GM12878 (cell line): Measurements from ENCODE around the gene A1BG. TPM values are rescaled to one million over a fixed set of nuclear protein-coding genes. Genes with fewer than 3 reads are reported as not detected.

Experiments
- ATAC-seq: fragments of 200-7000 bp; cut with Tn5 transposase; 3 replicates; pipeline ENCODE4 v1.9.1; 2020; ENCODE audit warnings: mild to moderate bottlenecking, moderate library complexity
- BruUV-seq: library from RNA; stranded (reverse); fragments of 400-500 nt; replicated peaks from 2 replicates; lab custom pipeline; 2021; lab: Mats Ljungman, UMichigan
- CTCF ChIA-PET: fragments of 300-600 bp; sonication (Branson Sonifier 250); formaldehyde crosslinking; extraction: SDS; loops from one replicate; lab custom pipeline; 2021; ENCODE audit warnings: inconsistent platforms; lab: Yijun Ruan, JAX
- POLR2A ChIA-PET: fragments of 350-600 bp; formaldehyde crosslinking; extraction: SDS; loops from one replicate; lab custom pipeline; 2021; ENCODE audit warnings: inconsistent platforms; lab: Charles Lee
- RAD21 ChIA-PET: fragments of 300-600 bp; sonication (Branson Sonifier 250); formaldehyde crosslinking; loops from one replicate; lab custom pipeline; 2023; ENCODE audit warnings: antibody characterized with exemption; ENCODE audit not compliant: unreplicated experiment; lab: Charles Lee
- SMC1A ChIA-PET: fragments of 300-600 bp; sonication (Branson Sonifier 250); formaldehyde crosslinking; loops from one replicate; lab custom pipeline; 2023; ENCODE audit not compliant: unreplicated experiment, uncharacterized antibody; lab: Charles Lee
- DNase-seq: peaks from one replicate; pipeline ENCODE4 v3.0.0-alpha.2; 2011; ENCODE audit warnings: low read depth, low spot score
- FAIRE-seq: peaks from 3 replicates; lab custom pipeline; 2011; peaks lifted over from hg19 to GRCh38; lab: Jason Lieb, UNC
- H2AFZ ChIP-seq: 2 replicates; pipeline ENCODE4 v1.6.0; 2011; ENCODE audit warnings: low read depth, low read length, control low read depth; ENCODE audit not compliant: control insufficient read depth
- H3K27ac ChIP-seq: 2 replicates; pipeline ENCODE4 v1.5.1; 2011; ENCODE audit warnings: control low read depth; ENCODE audit not compliant: control insufficient read depth, insufficient read depth
- H3K27me3 ChIP-seq, 2 experiments: replicated peaks in 1 of 2; 2 replicates each; pipeline versions ENCODE4 v1.6.0 to v1.6.1; 2011; ENCODE audit warnings: low read length in 1 of 2; ENCODE audit not compliant: control insufficient read depth in 2 of 2, insufficient read depth in 2 of 2
- H3K36me3 ChIP-seq, 2 experiments: 2 replicates each; pipeline ENCODE4 v1.5.1; 2011; ENCODE audit warnings: low read length in 1 of 2; ENCODE audit not compliant: control insufficient read depth in 2 of 2, insufficient read depth in 2 of 2
- H3K4me1 ChIP-seq: 2 replicates; pipeline ENCODE4 v1.6.1; 2011; ENCODE audit warnings: mild to moderate bottlenecking, low read length, moderate library complexity, mixed read lengths; ENCODE audit not compliant: control insufficient read depth, insufficient read depth
- H3K4me2 ChIP-seq: 2 replicates; pipeline ENCODE4 v1.6.0; 2011; ENCODE audit warnings: control low read depth; ENCODE audit not compliant: control insufficient read depth, insufficient read depth
- H3K4me3 ChIP-seq: fragments of 200-600 bp; sonication (generic); 2 replicates; pipeline ENCODE4 v1.5.1; 2016
- H3K79me2 ChIP-seq: 2 replicates; pipeline ENCODE4 v1.6.0; 2011; ENCODE audit warnings: low read length; ENCODE audit not compliant: control insufficient read depth, insufficient read depth
- H3K9ac ChIP-seq: 2 replicates; pipeline ENCODE4 v1.8.0; 2011; ENCODE audit warnings: low read length, control low read depth, mixed read lengths; ENCODE audit not compliant: control insufficient read depth, insufficient read depth
- H3K9me3 ChIP-seq: replicated peaks from 3 replicates; pipeline ENCODE4 v1.5.1; 2011; ENCODE audit warnings: mild to moderate bottlenecking, low read length; ENCODE audit not compliant: control insufficient read depth, insufficient read depth
- H4K20me1 ChIP-seq: 2 replicates; pipeline ENCODE4 v1.6.0; 2011; ENCODE audit not compliant: control insufficient read depth, insufficient read depth
- E2F4 ChIP-seq: IDR thresholded peaks from 2 replicates; pipeline ENCODE4 v1.6.1; 2012; ENCODE audit warnings: low read depth, low read length, improper control_type of control experiment
- SMAD1 ChIP-seq: fragments of 450-650 bp; IDR thresholded peaks from 2 replicates; pipeline ENCODE4 v1.6.1; 2018; ENCODE audit warnings: mild to moderate bottlenecking, low read depth; ENCODE audit not compliant: partially characterized antibody
- TCF3 ChIP-seq: IDR thresholded peaks from 2 replicates; pipeline ENCODE4 v1.6.1; 2012; ENCODE audit warnings: low read depth, mild to moderate bottlenecking, low read length, borderline replicate concordance; ENCODE audit not compliant: insufficient read depth
- WGBS: methylation state at CpG from one replicate; pipeline ENCODE4 v1.1.6; 2016; ENCODE audit warnings: low lambda C conversion rate; ENCODE audit not compliant: insufficient replicate concordance, insufficient coverage; ENCODE audit errors: missing lambda C conversion rate; 5-methylcytosine and 5-hydroxymethylcytosine counted together
- in situ Hi-C: fragments of 300-500 bp; cut with MboI; formaldehyde crosslinking; loops from 9 replicates; pipeline ENCODE4 v1.14.3; 2018; ENCODE audit warnings: mixed read lengths
- intact Hi-C: fragments of 100-400 bp; cut with micrococcal nuclease; formaldehyde crosslinking; loops from one replicate; pipeline ENCODE4 v1.14.2; 2022; ENCODE audit not compliant: unreplicated experiment
- polyA plus RNA-seq, 11 experiments: library from polyadenylated mRNA; depleted of rRNA in 4 of 11; unstranded in 6 of 11; stranded (reverse) in 5 of 11; fragments of >200 nt; fragmentation: Nextera tagmentation in 4 of 11; fragmentation: Illumina TruSeq in 1 of 11; extraction: Ambion mirVana in 4 of 11; extraction: Trizol in 1 of 11; gene quantifications; 1 replicate in 1 of 11; 2 replicates in 10 of 11; pipeline versions ENCODE4 v1.2.1 to v1.2.3, GENCODE V29; 2011 to 2016; ENCODE audit warnings: inconsistent platforms in 2 of 11, missing spikeins in 2 of 11, low read depth in 1 of 11
- total RNA-seq, 4 experiments: library from RNA; depleted of rRNA in 3 of 4; stranded (reverse); fragments of >200 nt in 3 of 4; fragmentation: Illumina TruSeq in 1 of 4; extraction: Trizol in 1 of 4; gene quantifications; 2 replicates each; pipeline versions ENCODE4 v1.2.1 to v1.2.3, GENCODE V29; 2013 to 2021

Gene A1BG
- total and polyA plus RNA-seq, 10 of the 15 experiments (the other 5 are each of a cell fraction or from before 2014, with no cell fraction given), result 0.34 to 29.6 (median 11.8) TPM

GRCh38 chr19:58385313-58385890 is 32.1 kb upstream of the A1BG start:
- no peak for DNase-seq
- RAD21 ChIA-PET, result interaction anchor here (1.0 kb wide), 1 partner anchor 23 kb away, joined by 3 read pairs; no protein-coding TSS in a partner anchor
- peak overlapping the region; percentile 97 for H3K27ac ChIP-seq
- 0 out of 2 replicates have a peak, but pooled peaks have one; percentile 30 for TF ChIP-seq TCF3
- no peak for TF ChIP-seq E2F4
- TF ChIP-seq SMAD1, result no peak
- TF ChIP-seq, all 136 proteins: peak for 1
- no TSS peak for BruUV-seq
- peak overlapping the region; percentile 85 for H3K4me2 ChIP-seq
- intact Hi-C loops (no loop called here), in situ Hi-C loops (no loop called here)
- SMC1A ChIA-PET, result interaction anchor here (1.5 kb wide), 1 partner anchor 21 kb away, joined by 3 read pairs; no protein-coding TSS in a partner anchor
- peak overlapping the region; percentile 96 for H3K9ac ChIP-seq
- FAIRE-seq (no peak), ATAC-seq (no peak)
- H3K36me3 ChIP-seq, result peaks cover 0 to 8% of the 10 kb centered on the region in 2 experiments; a peak in 2 of 4 replicates
- H3K4me3 ChIP-seq, result peak overlapping the region; percentile 79
- CTCF ChIA-PET, result interaction anchor here (1.5 kb wide), 1 partner anchor 135 kb away, joined by 5 read pairs; the partner anchor contains the start of gene ZBTB45
- no peaks in the 10 kb centered on the region for H3K27me3 ChIP-seq
- H4K20me1 ChIP-seq, result no peaks in the 10 kb centered on the region
- H3K79me2 ChIP-seq, result peaks cover 39% of the 10 kb centered on the region
- 38% methylated on average over 9 of the region's 9 CpGs for WGBS
- H3K9me3 ChIP-seq, result no peaks in the 10 kb centered on the region
- H3K4me1 ChIP-seq, result peaks cover 15% of the 10 kb centered on the region
- POLR2A ChIA-PET, result interaction anchor here (0.6 to 1.5 kb wide), 4 partner anchors 9 to 489 kb away, joined by 3 to 4 read pairs (median 4); no protein-coding TSS in a partner anchor
- no peak overlapping the region; the same call in 1 of the 2 replicates for H2AFZ ChIP-seq
